ENCODE data around the gene CNOT3. TPM values are rescaled to one million over a fixed set of nuclear protein-coding genes. Genes with fewer than 3 reads are reported as not detected.
"Not testable (repeated sequence)": the region's sequence is repeated elsewhere in the genome, so short reads cannot be mapped to it uniquely, and the experiment has no call there.

Gene CNOT3
- total RNA-seq, 1 donor from 2014 or later, result 17.7 TPM

DNA sequence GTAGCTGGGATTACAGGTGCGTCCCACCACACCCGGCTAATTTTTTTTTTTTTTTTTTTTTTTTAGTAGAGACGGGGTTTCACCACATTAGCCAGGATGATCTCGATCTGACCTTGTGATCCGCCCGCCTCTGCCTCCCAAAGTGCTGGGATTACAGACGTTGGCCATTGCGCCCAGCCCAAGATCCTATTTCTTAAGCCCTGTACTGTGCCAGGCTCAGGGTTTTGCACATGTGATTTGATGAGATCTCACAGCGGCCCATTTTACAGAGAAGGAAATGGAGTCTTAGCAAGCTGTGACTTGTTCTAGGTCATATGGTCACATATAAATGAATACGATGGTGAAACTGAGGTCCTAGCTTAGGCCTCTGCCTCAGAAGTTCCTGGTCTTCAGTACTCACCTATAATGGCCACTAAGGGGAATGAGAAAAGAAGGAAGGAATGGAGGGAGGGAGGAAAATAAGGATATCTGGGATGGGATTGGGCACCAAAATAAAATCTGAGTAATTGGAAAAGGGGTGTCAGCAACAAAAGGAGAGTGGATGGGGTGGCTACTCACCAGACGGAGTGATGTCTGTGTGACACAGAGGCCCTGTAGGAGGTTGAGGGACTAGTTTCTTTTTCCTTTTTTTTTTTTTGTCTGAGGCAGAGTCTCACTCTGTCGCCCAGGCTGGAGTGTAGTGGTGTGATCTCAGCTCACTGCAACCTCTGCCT is 38.2 kb upstream of the CNOT3 start:
- no peak for DNase-seq (ENCODE audit: extremely low spot score in 2 of 2)
- H3K27me3 ChIP-seq, result no peaks in the 10 kb centered on the region
- H3K36me3 ChIP-seq, result no peaks in the 10 kb centered on the region
- peaks cover 32% of the 10 kb centered on the region for H3K4me1 ChIP-seq
- no peak for TF ChIP-seq POLR2AphosphoS5 (IDR thresholded peaks at IDR 0.05; ENCODE audit: insufficient read depth in 1 of 2, low read depth in 1 of 2)
- no peak for TF ChIP-seq POLR2A (IDR thresholded peaks at IDR 0.05)
- TF ChIP-seq, protein P1, sequence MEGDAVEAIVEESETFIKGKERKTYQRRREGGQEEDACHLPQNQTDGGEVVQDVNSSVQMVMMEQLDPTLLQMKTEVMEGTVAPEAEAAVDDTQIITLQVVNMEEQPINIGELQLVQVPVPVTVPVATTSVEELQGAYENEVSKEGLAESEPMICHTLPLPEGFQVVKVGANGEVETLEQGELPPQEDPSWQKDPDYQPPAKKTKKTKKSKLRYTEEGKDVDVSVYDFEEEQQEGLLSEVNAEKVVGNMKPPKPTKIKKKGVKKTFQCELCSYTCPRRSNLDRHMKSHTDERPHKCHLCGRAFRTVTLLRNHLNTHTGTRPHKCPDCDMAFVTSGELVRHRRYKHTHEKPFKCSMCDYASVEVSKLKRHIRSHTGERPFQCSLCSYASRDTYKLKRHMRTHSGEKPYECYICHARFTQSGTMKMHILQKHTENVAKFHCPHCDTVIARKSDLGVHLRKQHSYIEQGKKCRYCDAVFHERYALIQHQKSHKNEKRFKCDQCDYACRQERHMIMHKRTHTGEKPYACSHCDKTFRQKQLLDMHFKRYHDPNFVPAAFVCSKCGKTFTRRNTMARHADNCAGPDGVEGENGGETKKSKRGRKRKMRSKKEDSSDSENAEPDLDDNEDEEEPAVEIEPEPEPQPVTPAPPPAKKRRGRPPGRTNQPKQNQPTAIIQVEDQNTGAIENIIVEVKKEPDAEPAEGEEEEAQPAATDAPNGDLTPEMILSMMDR (IDR thresholded peaks at IDR 0.05), result no peak
- H3K4me3 ChIP-seq, result no peak overlapping the region
- no peaks in the 10 kb centered on the region for H3K9me3 ChIP-seq
- intact Hi-C loops (cut with DNase I), result no loop called here
- H3K27ac ChIP-seq, result no peak overlapping the region

DNA sequence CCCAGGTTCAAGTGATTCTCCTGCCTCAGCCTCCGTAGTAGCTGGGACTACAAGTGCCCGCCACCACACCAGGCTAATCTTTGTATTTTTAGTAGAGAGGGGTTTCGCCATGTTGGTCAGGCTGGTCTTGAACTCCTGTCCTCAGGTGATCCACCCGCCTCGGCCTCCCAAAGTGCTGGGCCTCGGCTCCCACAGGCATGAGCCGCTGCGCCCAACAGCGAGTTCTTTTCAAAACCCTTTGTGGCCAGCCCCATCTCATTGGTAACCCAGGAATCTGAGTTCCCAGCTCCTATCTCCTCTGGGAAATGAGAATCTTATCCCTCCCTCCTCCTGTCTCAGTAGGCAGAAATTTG is 37.7 kb upstream of the CNOT3 start:
- H3K27ac ChIP-seq; H3K27me3 ChIP-seq; DNase-seq (ENCODE audit: extremely low spot score in 2 of 2); H3K9me3 ChIP-seq; H3K36me3 ChIP-seq; H3K4me3 ChIP-seq; intact Hi-C loops (cut with DNase I): not testable (repeated sequence)
- peaks cover 33% of the 10 kb centered on the region for H3K4me1 ChIP-seq

DNA sequence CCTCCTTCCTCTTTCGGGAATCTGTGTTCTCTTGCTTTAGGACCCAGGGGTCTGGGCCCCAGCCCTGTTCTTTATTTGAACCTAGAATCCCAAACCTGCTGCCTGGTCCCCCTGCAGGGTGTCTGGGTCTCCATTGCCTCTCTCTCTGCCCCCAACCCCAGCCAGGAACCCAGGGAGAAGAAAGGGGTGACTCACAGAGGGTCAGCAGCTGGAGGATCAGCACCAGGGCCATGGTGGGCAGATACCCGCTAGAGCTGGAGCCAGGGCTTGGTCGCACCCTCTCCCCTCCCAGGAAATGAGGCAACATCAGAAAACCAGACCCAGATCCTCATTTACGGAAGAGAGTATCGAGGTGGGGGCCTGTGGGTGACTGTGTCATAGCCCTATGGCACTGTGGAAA is 37.0 kb upstream of the CNOT3 start, which contains the start of gene OSCAR:
Gene OSCAR, minus strand, starts transcription at position 243 of the 400 bp plus-strand sequence. Its CDS starts 11 bp downstream, at position 232.
- H3K4me1 ChIP-seq, result peaks cover 29% of the 10 kb centered on the region
- intact Hi-C loops (cut with DNase I), result no loop called here
- TF ChIP-seq, protein P1 (IDR thresholded peaks at IDR 0.05), result no peak
- no peak for TF ChIP-seq POLR2AphosphoS5 (IDR thresholded peaks at IDR 0.05; ENCODE audit: insufficient read depth in 1 of 2, low read depth in 1 of 2)
- TF ChIP-seq POLR2A (IDR thresholded peaks at IDR 0.05), result no peak
- H3K36me3 ChIP-seq, result no peaks in the 10 kb centered on the region
- no peak for DNase-seq (ENCODE audit: extremely low spot score in 2 of 2)
- no peaks in the 10 kb centered on the region for H3K27me3 ChIP-seq
- no peaks in the 10 kb centered on the region for H3K9me3 ChIP-seq
- H3K4me3 ChIP-seq, result no peak within 1 kb of the TSS
- H3K27ac ChIP-seq, result no peak within 1 kb of the TSS

DNA sequence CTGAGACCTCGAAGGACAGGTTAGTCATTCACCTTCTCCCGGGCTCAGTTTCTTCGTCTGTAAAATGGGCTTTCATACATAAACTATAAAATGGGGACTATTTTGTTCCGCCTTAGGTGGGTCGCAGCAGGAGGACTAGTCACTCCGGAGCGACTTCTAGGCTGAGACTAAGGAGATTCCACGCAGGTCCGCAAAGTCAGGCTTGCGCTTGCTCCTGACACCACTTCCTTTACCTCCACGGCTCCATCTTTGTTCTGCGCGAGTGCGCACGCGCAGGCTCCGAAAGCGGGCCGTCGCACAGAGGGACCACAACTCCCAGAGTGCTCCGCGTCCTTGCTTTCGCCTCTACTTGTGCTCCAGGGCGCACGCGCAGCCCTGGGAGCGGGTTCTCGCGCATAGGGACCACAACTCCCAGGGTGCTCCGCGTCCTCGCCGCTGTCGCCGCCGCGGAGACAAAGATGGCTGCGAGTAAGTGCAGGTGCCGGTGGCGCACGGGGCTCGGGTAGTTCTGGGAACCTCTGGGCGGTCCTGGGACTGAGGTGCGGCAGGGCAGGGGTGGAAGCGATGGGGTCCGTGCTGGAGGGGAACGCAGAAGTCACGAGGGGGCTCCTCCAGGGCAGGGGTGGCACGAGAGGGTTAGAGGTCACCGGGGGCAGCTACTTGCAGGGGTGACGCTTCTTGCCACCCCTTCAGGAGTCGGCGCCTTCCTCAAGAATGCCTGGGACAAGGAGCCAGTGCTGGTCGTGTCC is 35.0 kb upstream of the CNOT3 start, which contains the start of gene NDUFA3:
Gene NDUFA3, plus strand, starts transcription at position 435 of the 749 bp plus-strand sequence. Its CDS starts 24 bp downstream, at position 459.
- peaks cover 20% of the 10 kb centered on the region for H3K4me1 ChIP-seq
- peaks cover 0 to 12% of the 10 kb centered on the region in 2 donors for H3K36me3 ChIP-seq
- no peaks in the 10 kb centered on the region for H3K27me3 ChIP-seq
- peak in 1 of 2 donors; percentile 95 for DNase-seq (ENCODE audit: extremely low spot score in 2 of 2)
- intact Hi-C loops (cut with DNase I), result no loop called here
- TF ChIP-seq POLR2AphosphoS5 (IDR thresholded peaks at IDR 0.05; ENCODE audit: insufficient read depth in 1 of 2, low read depth in 1 of 2) (peak; percentile 86 to 100), POLR2A (IDR thresholded peaks at IDR 0.05) (peak in 1 of 2 donors; percentile 18)
- TF ChIP-seq, protein P1 (IDR thresholded peaks at IDR 0.05), result no peak
- peak within 1 kb of the TSS; percentile 96 to 97 for H3K4me3 ChIP-seq
- H3K27ac ChIP-seq, result peak within 1 kb of the TSS; percentile 66
- H3K9me3 ChIP-seq, result no peaks in the 10 kb centered on the region

DNA sequence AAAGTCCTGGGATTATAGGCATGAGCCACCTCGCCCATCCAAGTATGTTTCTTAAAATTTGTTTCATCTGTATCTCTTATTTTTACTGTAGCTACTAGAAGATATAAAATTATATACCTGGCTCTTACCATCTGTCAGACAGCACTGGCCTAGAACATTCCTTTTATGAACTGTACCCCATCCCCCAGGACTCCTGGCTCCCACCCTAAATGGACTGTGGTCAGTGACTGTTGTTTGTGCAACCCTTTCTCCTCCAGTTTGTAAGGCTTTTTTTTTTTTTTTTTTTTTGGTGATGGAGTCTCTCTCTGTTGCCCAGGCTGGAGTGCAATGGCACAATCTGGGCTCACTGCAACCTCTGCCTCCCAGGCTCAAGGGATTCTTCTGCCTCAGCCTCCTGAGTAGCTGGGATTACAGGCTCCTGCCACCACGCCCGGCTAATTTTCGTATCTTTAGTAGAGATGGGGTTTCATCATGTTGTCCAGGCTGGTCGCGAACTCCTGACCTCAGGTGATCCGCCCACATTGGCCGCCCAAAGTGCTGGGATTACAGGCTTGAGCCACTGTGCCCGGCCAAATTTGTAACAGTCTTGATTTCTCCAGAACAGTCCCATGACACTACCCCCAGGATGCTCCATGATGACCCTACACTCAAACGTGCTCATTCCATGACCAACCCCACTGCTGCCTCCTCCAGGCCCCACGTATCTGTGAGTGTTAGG is 32.4 kb upstream of the CNOT3 start:
- DNase-seq (ENCODE audit: extremely low spot score in 2 of 2), result no peak
- no peak overlapping the region for H3K27ac ChIP-seq
- no peaks in the 10 kb centered on the region for H3K9me3 ChIP-seq
- H3K4me1 ChIP-seq, result peaks cover 20% of the 10 kb centered on the region
- H3K27me3 ChIP-seq, result no peaks in the 10 kb centered on the region
- no peak overlapping the region for H3K4me3 ChIP-seq
- H3K36me3 ChIP-seq, result peaks cover 0 to 36% of the 10 kb centered on the region in 2 donors
- TF ChIP-seq POLR2AphosphoS5 (IDR thresholded peaks at IDR 0.05; ENCODE audit: insufficient read depth in 1 of 2, low read depth in 1 of 2), result no peak
- TF ChIP-seq, protein P1 (IDR thresholded peaks at IDR 0.05), result no peak
- TF ChIP-seq POLR2A (IDR thresholded peaks at IDR 0.05), result no peak
- intact Hi-C loops (cut with DNase I), result no loop called here

All from vagina (tissue), 2 donors.